H9 (cell line): ENCODE results near the gene HUS1B. TPM values are rescaled to one million over a fixed set of nuclear protein-coding genes. Genes with fewer than 3 reads are reported as not detected.
A peak's percentile ranks its signal among the peaks of the same experiment; 100 is the strongest.

ENCODE experiments used
- DNase-seq: peaks from one replicate; pipeline ENCODE4 v3.0.0-alpha.2; 2017
- H2AFZ ChIP-seq: one replicate; pipeline ENCODE4 v1.6.1; 2013; ENCODE audit warnings: mild to moderate bottlenecking, low read length, control low read depth, moderate library complexity
- H2AK5ac ChIP-seq: 2 replicates; pipeline ENCODE4 v1.6.1; 2013; ENCODE audit warnings: low read length, control low read depth, mixed read lengths; ENCODE audit not compliant: insufficient read length
- H2BK120ac ChIP-seq: one replicate; pipeline ENCODE4 v1.6.1; 2013; ENCODE audit warnings: low read depth, mild to moderate bottlenecking, low read length, control low read depth, inconsistent platforms; ENCODE audit not compliant: poor library complexity, severe bottlenecking
- H2BK12ac ChIP-seq: 2 replicates; pipeline ENCODE4 v1.6.1; 2013; ENCODE audit warnings: low read length, control low read depth, mixed read lengths, low read depth; ENCODE audit not compliant: insufficient read length
- H2BK15ac ChIP-seq: 2 replicates; pipeline ENCODE4 v1.6.1; 2013; ENCODE audit warnings: low read depth, low read length, control low read depth
- H2BK20ac ChIP-seq: one replicate; pipeline ENCODE4 v1.6.1; 2013; ENCODE audit warnings: low read depth, mild to moderate bottlenecking, low read length, control low read depth, inconsistent platforms; ENCODE audit not compliant: poor library complexity, severe bottlenecking
- H2BK5ac ChIP-seq: 2 replicates; pipeline ENCODE4 v1.6.1; 2013; ENCODE audit warnings: low read length, control low read depth, mixed read lengths; ENCODE audit not compliant: insufficient read length
- H3K14ac ChIP-seq: 2 replicates; pipeline ENCODE4 v1.6.1; 2013; ENCODE audit warnings: low read length, control low read depth; ENCODE audit not compliant: insufficient read depth
- H3K18ac ChIP-seq: 2 replicates; pipeline ENCODE4 v1.6.1; 2013; ENCODE audit warnings: low read depth, mild to moderate bottlenecking, mixed read lengths, low read length, control low read depth; ENCODE audit not compliant: insufficient read length
- H3K23ac ChIP-seq: 2 replicates; pipeline ENCODE4 v1.6.1; 2013; ENCODE audit warnings: low read length, control low read depth, mixed read lengths, low read depth; ENCODE audit not compliant: insufficient read length
- H3K23me2 ChIP-seq: 2 replicates; pipeline ENCODE4 v1.6.1; 2013; ENCODE audit warnings: low read depth, mild to moderate bottlenecking, mixed read lengths, low read length, control low read depth; ENCODE audit not compliant: insufficient read length, poor library complexity, severe bottlenecking
- H3K27ac ChIP-seq: 2 replicates; pipeline ENCODE4 v1.5.1; 2013; ENCODE audit warnings: low read length, control low read depth, mixed read lengths, low read depth; ENCODE audit not compliant: insufficient read length
- H3K27me3 ChIP-seq: 2 replicates; pipeline ENCODE4 v1.6.1; 2013; ENCODE audit warnings: low read length, control low read depth, inconsistent platforms; ENCODE audit not compliant: insufficient read depth
- H3K4ac ChIP-seq: 2 replicates; pipeline ENCODE4 v1.6.1; 2013; ENCODE audit warnings: low read depth, mild to moderate bottlenecking, control low read depth, inconsistent platforms, low read length, moderate library complexity
- H3K4me1 ChIP-seq: 2 replicates; pipeline ENCODE4 v1.6.1; 2013; ENCODE audit warnings: low read length, control low read depth, inconsistent platforms; ENCODE audit not compliant: insufficient read depth
- H3K4me2 ChIP-seq: 2 replicates; pipeline ENCODE4 v1.6.1; 2013; ENCODE audit warnings: low read length, control low read depth, mixed read lengths; ENCODE audit not compliant: insufficient read length, insufficient read depth
- H3K56ac ChIP-seq: 2 replicates; pipeline ENCODE4 v1.6.1; 2013; ENCODE audit warnings: low read depth, mild to moderate bottlenecking, mixed read lengths, low read length, control low read depth; ENCODE audit not compliant: insufficient read length
- H3K79me1 ChIP-seq: 2 replicates; pipeline ENCODE4 v1.6.1; 2013; ENCODE audit warnings: low read depth, mild to moderate bottlenecking, moderate library complexity, low read length, control low read depth, inconsistent platforms; ENCODE audit not compliant: insufficient read depth, poor library complexity, severe bottlenecking
- H3K79me2 ChIP-seq: 2 replicates; pipeline ENCODE4 v1.6.1; 2013; ENCODE audit warnings: low read length, control low read depth, inconsistent platforms; ENCODE audit not compliant: insufficient read depth
- H3K9ac ChIP-seq: 2 replicates; pipeline ENCODE4 v1.6.1; 2013; ENCODE audit warnings: low read length, control low read depth, mixed read lengths; ENCODE audit not compliant: insufficient read length; ENCODE audit errors: extremely low read depth
- H3K9me3 ChIP-seq: one replicate; pipeline ENCODE4 v1.6.1; 2013; ENCODE audit warnings: low read depth, low read length, inconsistent platforms; ENCODE audit not compliant: control insufficient read depth
- H3T11ph ChIP-seq: one replicate; pipeline ENCODE4 v1.6.1; 2013; ENCODE audit warnings: mild to moderate bottlenecking, low read length, control low read depth, inconsistent platforms
- H4K20me1 ChIP-seq: one replicate; pipeline ENCODE4 v1.6.1; 2013; ENCODE audit not compliant: control insufficient read depth, insufficient read length, insufficient read depth
- H4K5ac ChIP-seq: 2 replicates; pipeline ENCODE4 v1.6.1; 2013; ENCODE audit warnings: low read depth, mild to moderate bottlenecking, mixed read lengths, low read length, control low read depth; ENCODE audit not compliant: insufficient read length
- H4K8ac ChIP-seq: replicated peaks from 2 replicates; pipeline ENCODE4 v1.6.1; 2013; ENCODE audit warnings: low read length, control low read depth, mixed read lengths, low read depth; ENCODE audit not compliant: insufficient read length
- H4K91ac ChIP-seq: 2 replicates; pipeline ENCODE4 v1.6.1; 2013; ENCODE audit warnings: low read depth, mild to moderate bottlenecking, moderate library complexity, mixed read lengths, low read length, control low read depth; ENCODE audit not compliant: insufficient read length
- H3K27ac Mint-ChIP-seq, 3 experiments: 2 replicates in 2 of 3; 3 replicates in 1 of 3; pipeline ENCODE4 v1.8.0; 2020 to 2021; ENCODE audit warnings: mixed read lengths in 3 of 3, mild to moderate bottlenecking in 1 of 3, moderate library complexity in 1 of 3
- H3K27me3 Mint-ChIP-seq: 2 replicates; pipeline ENCODE4 v1.8.0; 2021; ENCODE audit warnings: low read depth, mild to moderate bottlenecking, moderate library complexity, mixed read lengths
- H3K36me3 Mint-ChIP-seq, 3 experiments: 2 replicates in 2 of 3; 3 replicates in 1 of 3; pipeline ENCODE4 v1.8.0; 2020 to 2021; ENCODE audit warnings: low read depth in 3 of 3, mixed read lengths in 3 of 3; ENCODE audit not compliant: insufficient read depth in 1 of 3
- H3K4me1 Mint-ChIP-seq, 2 experiments: 2 replicates each; pipeline ENCODE4 v1.8.0; 2020; ENCODE audit warnings: mixed read lengths in 2 of 2
- H3K4me3 Mint-ChIP-seq, 2 experiments: 2 replicates in 1 of 2; 3 replicates in 1 of 2; pipeline ENCODE4 v1.8.0; 2020 to 2021; ENCODE audit warnings: mild to moderate bottlenecking in 2 of 2, mixed read lengths in 2 of 2, moderate library complexity in 1 of 2
- H3K9me3 Mint-ChIP-seq, 2 experiments: 2 replicates in 1 of 2; 3 replicates in 1 of 2; pipeline ENCODE4 v1.8.0; 2020; ENCODE audit warnings: mild to moderate bottlenecking in 2 of 2, mixed read lengths in 2 of 2, moderate library complexity in 1 of 2
- WGBS: extraction: QIAGEN DNeasy Blood & Tissue Kit; methylation state at CpG from one replicate; pipeline ENCODE4 v1.1.7; 2013; ENCODE audit warnings: missing lambda C conversion rate, low lambda C conversion rate, mixed read lengths; ENCODE audit not compliant: insufficient read length; ENCODE audit errors: extremely low coverage; 5-methylcytosine and 5-hydroxymethylcytosine counted together
- total RNA-seq: library from RNA; stranded (reverse); gene quantifications from 2 replicates; pipeline ENCODE4 v1.2.1, GENCODE V29; 2021
- TF ChIP-seq, protein P1 (sequence below): fragments of 200-600 bp; sonication (generic); conservative IDR thresholded peaks from 3 replicates; pipeline ENCODE4 v1.8.0; 2021; ENCODE audit warnings: antibody characterized with exemption, mild to moderate bottlenecking

Gene HUS1B
- total RNA-seq, 1 experiment from 2014 or later = 0.96 TPM

- Histone ChIP-seq H3K4ac (no peak overlapping the region), H3K79me2 (no peaks in the 10 kb centered on the region), H2BK20ac (no peak overlapping the region), H3K79me1 (no peaks in the 10 kb centered on the region), H4K5ac (no peak overlapping the region), H2BK15ac (no peak overlapping the region), H3T11ph (no peak overlapping the region), H2AK5ac (no peak overlapping the region), H2AFZ (no peak overlapping the region), H2BK5ac (no peak overlapping the region), H3K4me2 (no peak overlapping the region), H4K91ac (no peak overlapping the region), H3K27ac (no peak overlapping the region), H4K8ac (no peak overlapping the region), H3K56ac (no peak overlapping the region), H3K9ac (no peak overlapping the region), H3K27me3 (no peaks in the 10 kb centered on the region), H3K18ac (no peak overlapping the region), H2BK120ac (no peak overlapping the region), H2BK12ac (no peak overlapping the region), H3K9me3 (no peaks in the 10 kb centered on the region), H3K23me2 (no peaks in the 10 kb centered on the region), H3K14ac (no peak overlapping the region), H3K23ac (no peak overlapping the region), H4K20me1 (no peaks in the 10 kb centered on the region), H3K4me1 (no peaks in the 10 kb centered on the region; the same call in none of the 2 replicates)
- Mint-ChIP-seq H3K4me3 (no peak overlapping the region), H3K27me3 (no peaks in the 10 kb centered on the region), H3K27ac (peak overlapping the region in 2 of 3 experiments; percentile 52 to 79; a peak in 3 of 7 replicates), H3K4me1 (peaks cover 29 to 34% of the 10 kb centered on the region in 2 experiments), H3K9me3 (no peaks in the 10 kb centered on the region; a peak in 1 of 5 replicates), H3K36me3 (peaks cover 7 to 29% (median 22%) of the 10 kb centered on the region in 3 experiments; a peak in 6 of 7 replicates)
- TF ChIP-seq, protein P1, sequence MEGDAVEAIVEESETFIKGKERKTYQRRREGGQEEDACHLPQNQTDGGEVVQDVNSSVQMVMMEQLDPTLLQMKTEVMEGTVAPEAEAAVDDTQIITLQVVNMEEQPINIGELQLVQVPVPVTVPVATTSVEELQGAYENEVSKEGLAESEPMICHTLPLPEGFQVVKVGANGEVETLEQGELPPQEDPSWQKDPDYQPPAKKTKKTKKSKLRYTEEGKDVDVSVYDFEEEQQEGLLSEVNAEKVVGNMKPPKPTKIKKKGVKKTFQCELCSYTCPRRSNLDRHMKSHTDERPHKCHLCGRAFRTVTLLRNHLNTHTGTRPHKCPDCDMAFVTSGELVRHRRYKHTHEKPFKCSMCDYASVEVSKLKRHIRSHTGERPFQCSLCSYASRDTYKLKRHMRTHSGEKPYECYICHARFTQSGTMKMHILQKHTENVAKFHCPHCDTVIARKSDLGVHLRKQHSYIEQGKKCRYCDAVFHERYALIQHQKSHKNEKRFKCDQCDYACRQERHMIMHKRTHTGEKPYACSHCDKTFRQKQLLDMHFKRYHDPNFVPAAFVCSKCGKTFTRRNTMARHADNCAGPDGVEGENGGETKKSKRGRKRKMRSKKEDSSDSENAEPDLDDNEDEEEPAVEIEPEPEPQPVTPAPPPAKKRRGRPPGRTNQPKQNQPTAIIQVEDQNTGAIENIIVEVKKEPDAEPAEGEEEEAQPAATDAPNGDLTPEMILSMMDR = no peak
- WGBS = no CpG with 5 or more reads among the region's 9 CpGs
- DNase-seq = no peak
These were observed 35.0 kb downstream of the HUS1B start for GRCh38 chr6:621931-622330.
